B cell (primary cell): ENCODE measurements around the gene WDR38. TPM values are rescaled to one million over a fixed set of nuclear protein-coding genes. Genes with fewer than 3 reads are reported as not detected.

Experiments used
- ATAC-seq: fragments of 200-7000 bp; cut with Tn5 transposase; one replicate; pipeline ENCODE4 v1.10.0; 2021; ENCODE audit warnings: low read depth, mild to moderate bottlenecking, moderate number of reproducible peaks, moderate library complexity
- CTCF ChIA-PET: fragments of 350-600 bp; sonication (Branson Sonifier 250); formaldehyde crosslinking; loops from one replicate; lab custom pipeline; 2021; ENCODE audit warnings: antibody characterized with exemption, inconsistent platforms; lab: Charles Lee
- POLR2A ChIA-PET: fragments of 350-600 bp; sonication (Branson Sonifier 250); formaldehyde crosslinking; loops from one replicate; lab custom pipeline; 2021; ENCODE audit warnings: antibody characterized with exemption; lab: Charles Lee
- DNase-seq: peaks from one replicate; pipeline ENCODE4 v3.0.0; 2013
- H2AFZ ChIP-seq: 2 replicates; pipeline ENCODE4 v1.6.1; 2012; ENCODE audit warnings: mild to moderate bottlenecking, low read depth, low read length; ENCODE audit not compliant: insufficient read depth, poor library complexity, severe bottlenecking
- H3K27ac ChIP-seq, 2 donors: 1 replicate in 1 of 2; 2 replicates in 1 of 2; pipeline ENCODE4 v1.5.1; 2012 to 2013; ENCODE audit warnings: low read length in 2 of 2, mild to moderate bottlenecking in 2 of 2, moderate library complexity in 1 of 2
- H3K27me3 ChIP-seq, 4 experiments: fragments of 200-600 bp in 1 of 4; sonication (generic) in 1 of 4; replicated peaks in 1 of 4; 1 replicate in 2 of 4; 2 replicates in 2 of 4; pipeline versions ENCODE4 v1.6.1 to v1.7.0; 2013 to 2016; ENCODE audit warnings: low read length in 3 of 4, mild to moderate bottlenecking in 2 of 4, mixed read lengths in 1 of 4, moderate library complexity in 1 of 4; ENCODE audit not compliant: insufficient read depth in 4 of 4, control insufficient read depth in 3 of 4; ENCODE audit errors: control extremely low read depth in 1 of 4
- H3K36me3 ChIP-seq, 2 experiments: replicated peaks in 1 of 2; 1 replicate in 1 of 2; 2 replicates in 1 of 2; pipeline versions ENCODE4 v1.6.1 to v1.7.1; 2013; ENCODE audit warnings: low read length in 1 of 2; ENCODE audit not compliant: insufficient read depth in 2 of 2, control insufficient read depth in 1 of 2; ENCODE audit errors: control extremely low read depth in 1 of 2, extremely low read depth in 1 of 2
- H3K4me1 ChIP-seq, 2 donors: fragments of 200-600 bp in 1 of 2; sonication (generic) in 1 of 2; 1 replicate in 1 of 2; 2 replicates in 1 of 2; pipeline versions ENCODE4 v1.5.1 to v1.6.1; 2013 to 2017; ENCODE audit warnings: low read length in 2 of 2; ENCODE audit not compliant: control insufficient read depth in 2 of 2, insufficient read depth in 2 of 2
- H3K4me2 ChIP-seq: replicated peaks from 2 replicates; pipeline ENCODE3; 2012; ENCODE audit warnings: mild to moderate bottlenecking, low read depth, low read length; ENCODE audit not compliant: poor library complexity, severe bottlenecking
- H3K4me3 ChIP-seq, 5 experiments: fragments of 200-600 bp in 1 of 5; sonication (generic) in 1 of 5; 1 replicate in 3 of 5; 2 replicates in 2 of 5; pipeline versions ENCODE4 v1.5.1 to v1.7.0; 2011 to 2016; ENCODE audit warnings: low read length in 4 of 5, mild to moderate bottlenecking in 4 of 5, low read depth in 2 of 5, control low read depth in 1 of 5, moderate library complexity in 1 of 5; ENCODE audit not compliant: insufficient read depth in 1 of 5; ENCODE audit errors: control extremely low read depth in 1 of 5, extremely low read depth in 1 of 5
- H3K79me2 ChIP-seq: fragments of 200-600 bp; sonication (generic); one replicate; pipeline ENCODE4 v1.6.0; 2016; ENCODE audit warnings: low read length; ENCODE audit not compliant: control insufficient read depth, insufficient read depth
- H3K9ac ChIP-seq: fragments of 200-600 bp; sonication (generic); 2 replicates; pipeline ENCODE4 v1.6.1; 2017; ENCODE audit warnings: mild to moderate bottlenecking, low read length, moderate library complexity
- H3K9me3 ChIP-seq, 3 donors: one replicate each; pipeline versions ENCODE4 v1.6.1 to v1.7.1; 2013; ENCODE audit warnings: low read length in 2 of 3; ENCODE audit not compliant: control insufficient read depth in 2 of 3, insufficient read depth in 1 of 3; ENCODE audit errors: control extremely low read depth in 1 of 3
- H4K20me1 ChIP-seq: 2 replicates; pipeline ENCODE4 v1.6.0; 2012; ENCODE audit warnings: mild to moderate bottlenecking, low read length; ENCODE audit not compliant: insufficient read depth, control insufficient read depth, poor library complexity, severe bottlenecking
- H3K27ac Mint-ChIP-seq: one replicate; pipeline ENCODE4 v1.8.0; 2021; ENCODE audit warnings: mixed read lengths
- H3K27me3 Mint-ChIP-seq: one replicate; pipeline ENCODE4 v1.8.0; 2021; ENCODE audit warnings: mixed read lengths
- H3K4me1 Mint-ChIP-seq: one replicate; pipeline ENCODE4 v1.8.0; 2021; ENCODE audit warnings: mixed read lengths
- H3K4me3 Mint-ChIP-seq: one replicate; pipeline ENCODE4 v1.8.0; 2021; ENCODE audit warnings: mixed read lengths
- H3K9me3 Mint-ChIP-seq: one replicate; pipeline ENCODE4 v1.8.0; 2022; ENCODE audit warnings: mixed read lengths; ENCODE audit not compliant: insufficient read depth
- CTCF ChIP-seq: fragments of 200-600 bp; IDR thresholded peaks from one replicate; pipeline ENCODE4 v1.8.0; 2022; ENCODE audit warnings: antibody characterized with exemption, mild to moderate bottlenecking
- EZH2 ChIP-seq: IDR thresholded peaks from 2 replicates; pipeline ENCODE4 v1.6.1; 2012; ENCODE audit warnings: borderline replicate concordance, low read depth, mild to moderate bottlenecking, moderate library complexity, low read length; ENCODE audit not compliant: insufficient read depth, poor library complexity, severe bottlenecking
- WGBS: methylation state at CpG from one replicate; pipeline ENCODE4 v1.1.5; 2013; ENCODE audit warnings: missing lambda C conversion rate; ENCODE audit not compliant: insufficient coverage; 5-methylcytosine and 5-hydroxymethylcytosine counted together
- intact Hi-C: fragments of 100-400 bp; cut with micrococcal nuclease; formaldehyde crosslinking; loops from one replicate; pipeline ENCODE4 v1.10.0; 2022
- polyA plus RNA-seq: library from polyadenylated mRNA; depleted of rRNA; stranded (reverse); fragments of >200 nt; gene quantifications from 2 replicates; pipeline ENCODE4 v1.2.3, GENCODE V29; 2012
- total RNA-seq, 2 donors: library from RNA; stranded (reverse); fragments of 120-200 nt in 1 of 2; gene quantifications; 1 replicate in 1 of 2; 2 replicates in 1 of 2; pipeline versions ENCODE4 v1.2.3 to v1.2.4, GENCODE V29; 2013 to 2022

Gene WDR38
- total and polyA plus RNA-seq, 2 donors (not counting 1 experiment from before 2014, with no cell fraction given): not detected

DNA sequence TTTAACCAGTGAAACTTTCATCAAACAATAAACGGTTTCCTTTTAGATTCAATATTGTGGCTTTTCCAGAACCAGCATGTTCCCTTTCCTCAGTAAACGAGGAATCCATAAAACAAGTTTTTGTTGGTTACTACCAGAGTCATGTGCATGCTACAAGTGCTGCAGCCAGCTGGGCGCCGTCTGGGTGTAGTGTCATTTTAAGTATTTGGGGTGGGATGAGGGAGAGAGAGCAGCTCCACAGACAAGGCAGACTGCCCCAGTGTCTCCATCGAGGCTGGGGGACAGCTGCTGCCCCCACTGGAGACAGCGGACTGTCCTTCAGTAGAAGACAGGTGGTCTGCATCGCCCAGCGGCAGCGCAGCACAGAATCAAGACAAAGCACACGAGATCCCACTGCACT lies 26.0 kb downstream of the WDR38 start:
- H3K27ac ChIP-seq: no peak overlapping the region
- intact Hi-C loops: no loop called here
- peaks cover 0 to 21% of the 10 kb centered on the region in 2 donors for H3K4me1 ChIP-seq
- H3K79me2 ChIP-seq: peaks cover 23% of the 10 kb centered on the region
- 96% methylated on average over 8 of the region's 10 CpGs for WGBS
- ATAC-seq (no peak), DNase-seq (no peak)
- H3K27me3 Mint-ChIP-seq: no peaks in the 10 kb centered on the region
- ChIA-PET POLR2A (no interaction called here), CTCF (no interaction called here)
- no peak overlapping the region for H3K4me2 ChIP-seq
- no peaks in the 10 kb centered on the region for H3K27me3 ChIP-seq
- no peak overlapping the region for H3K27ac Mint-ChIP-seq
- H3K4me3 ChIP-seq: no peak overlapping the region
- H3K9me3 ChIP-seq: no peaks in the 10 kb centered on the region
- TF ChIP-seq CTCF (no peak), EZH2 (no peak)
- H3K9ac ChIP-seq: no peak overlapping the region
- peaks cover 5% of the 10 kb centered on the region for H3K4me1 Mint-ChIP-seq
- H3K9me3 Mint-ChIP-seq: no peaks in the 10 kb centered on the region
- H2AFZ ChIP-seq: no peak overlapping the region
- H3K4me3 Mint-ChIP-seq: no peak overlapping the region
- H3K36me3 ChIP-seq: peaks cover 0 to 74% of the 10 kb centered on the region in 2 experiments
- peaks cover 31% of the 10 kb centered on the region for H4K20me1 ChIP-seq

- Mint-ChIP-seq H3K4me1 (no peaks in the 10 kb centered on the region), H3K27ac (no peak overlapping the region), H3K27me3 (no peaks in the 10 kb centered on the region), H3K4me3 (no peak overlapping the region), H3K9me3 (no peaks in the 10 kb centered on the region)
- CTCF ChIA-PET: interaction anchor here (1.1 to 1.4 kb wide), 3 partner anchors 9 to 107 kb away, joined by 3 to 4 read pairs (median 3); no protein-coding TSS in a partner anchor
- Histone ChIP-seq H2AFZ (no peak overlapping the region), H3K9me3 (no peaks in the 10 kb centered on the region), H3K27ac (peak overlapping the region in 1 of 2 donors; percentile 30), H3K4me3 (no peak overlapping the region), H3K27me3 (no peaks in the 10 kb centered on the region), H3K36me3 (peaks cover 0 to 72% of the 10 kb centered on the region in 2 experiments), H3K79me2 (peaks cover 11% of the 10 kb centered on the region), H3K9ac (no peak overlapping the region), H3K4me2 (no peak overlapping the region), H4K20me1 (peaks cover 18% of the 10 kb centered on the region), H3K4me1 (peaks cover 0 to 15% of the 10 kb centered on the region in 2 donors)
- POLR2A ChIA-PET: interaction anchor here (0.6 kb wide), 1 partner anchor 18 kb away, joined by 4 read pairs; no protein-coding TSS in a partner anchor
- DNase-seq (no peak), ATAC-seq (no peak)
- intact Hi-C loops: no loop called here
- TF ChIP-seq CTCF (no peak), EZH2 (no peak)
- 58% methylated on average over 7 of the region's 9 CpGs for WGBS
These were observed 27.2 kb downstream of the WDR38 start for GRCh38 chr9:124880501-124880900.
